Liver (tissue), 3 donors: ENCODE data around the gene VIPR2.

Experiments
- CTCF ChIP-seq: fragments of 150-350 bp; IDR thresholded peaks from 2 replicates; pipeline ENCODE4 v1.5.1; 2017; ENCODE audit warnings: improper control_type of control experiment, low read depth, low read length; ENCODE audit not compliant: missing input control
- FOXA1 ChIP-seq: IDR thresholded peaks from 2 replicates; pipeline ENCODE4 v1.6.1; 2016; ENCODE audit warnings: antibody characterized with exemption
- GABPA ChIP-seq, 2 donors: IDR thresholded peaks in 1 of 2; conservative IDR thresholded peaks in 1 of 2; 2 replicates each; pipeline ENCODE4 v1.6.1; 2016; ENCODE audit warnings: antibody characterized with exemption in 2 of 2, mild to moderate bottlenecking in 1 of 2, moderate library complexity in 1 of 2
- MAX ChIP-seq: IDR thresholded peaks from 2 replicates; pipeline ENCODE4 v1.6.1; 2016; ENCODE audit warnings: antibody characterized with exemption
- REST ChIP-seq: IDR thresholded peaks from 2 replicates; pipeline ENCODE4 v1.6.1; 2016; ENCODE audit warnings: antibody characterized with exemption, mild to moderate bottlenecking
- SP1 ChIP-seq: IDR thresholded peaks from 2 replicates; pipeline ENCODE4 v1.6.1; 2018; ENCODE audit warnings: antibody characterized with exemption, mild to moderate bottlenecking
- TAF1 ChIP-seq: conservative IDR thresholded peaks from 2 replicates; pipeline ENCODE4 v1.6.1; 2016; ENCODE audit warnings: antibody characterized with exemption, mild to moderate bottlenecking
- ZBTB33 ChIP-seq: IDR thresholded peaks from 2 replicates; pipeline ENCODE4 v1.6.1; 2016; ENCODE audit warnings: antibody characterized with exemption
- donor health status: healthy.
- donor health status: healthy.

GRCh38 chr7:158994687-158995086 is 150.0 kb downstream of the VIPR2 start:
- TF ChIP-seq CTCF, result no peak
- no peak for TF ChIP-seq REST
- no peak for TF ChIP-seq GABPA (IDR thresholded peaks at IDR 0.05 in 1 of 2, conservative IDR thresholded peaks at IDR 0.05 in 1 of 2)
- no peak for TF ChIP-seq SP1
- no peak for TF ChIP-seq FOXA1
- TF ChIP-seq TAF1, result no peak
- no peak for TF ChIP-seq MAX
- TF ChIP-seq ZBTB33, result no peak
